ENCODE results near the gene TRABD2B.
A peak's percentile ranks its signal among the peaks of the same experiment; 100 is the strongest.

Gene TRABD2B

GRCh38 chr1:47751996-47752451 is 245.2 kb downstream of the TRABD2B start:
- no peak for DNase-seq

- DNase-seq, result no peak
Observed at GRCh38 chr1:47751193-47751592, 246.0 kb downstream of the TRABD2B start.

GRCh38 chr1:47745715-47746609 is 251.2 kb downstream of the TRABD2B start:
- no peak for DNase-seq

- no peak for DNase-seq
Observed at GRCh38 chr1:47742890-47743760, 254.1 kb downstream of the TRABD2B start.

- DNase-seq, result no peak
Observed at GRCh38 chr1:47738560-47739182, 258.5 kb downstream of the TRABD2B start.

- no peak for DNase-seq
Observed at GRCh38 chr1:47732489-47732888, 264.7 kb downstream of the TRABD2B start.

GRCh38 chr1:47731730-47732129 is 265.5 kb downstream of the TRABD2B start:
- DNase-seq, result no peak

GRCh38 chr1:47729685-47730084 is 267.5 kb downstream of the TRABD2B start:
- DNase-seq, result no peak

- DNase-seq, result peak; percentile 13
Observed at GRCh38 chr1:47727697-47728085, 269.5 kb downstream of the TRABD2B start.

- DNase-seq, result no peak
Observed at GRCh38 chr1:47727051-47727696, 270.0 kb downstream of the TRABD2B start.

GRCh38 chr1:47725992-47726855 is 271.0 kb downstream of the TRABD2B start:
- peak; percentile 43 for DNase-seq

GRCh38 chr1:47725511-47725991 is 271.6 kb downstream of the TRABD2B start:
- DNase-seq, result no peak

- DNase-seq, result no peak
Observed at GRCh38 chr1:47725000-47725473, 272.1 kb downstream of the TRABD2B start.

GRCh38 chr1:47724432-47724999 is 272.7 kb downstream of the TRABD2B start:
- DNase-seq, result no peak

- DNase-seq, result no peak
Observed at GRCh38 chr1:47722909-47723580, 274.1 kb downstream of the TRABD2B start.

GRCh38 chr1:47722101-47722500 is 275.1 kb downstream of the TRABD2B start:
- no peak for DNase-seq

GRCh38 chr1:47720111-47720510 is 277.1 kb downstream of the TRABD2B start:
- DNase-seq, result no peak

GRCh38 chr1:47717341-47717740 is 279.8 kb downstream of the TRABD2B start:
- DNase-seq, result no peak

GRCh38 chr1:47713975-47714767 is 283.0 kb downstream of the TRABD2B start:
- DNase-seq, result no peak
